NT2/D1 (cell line): Measurements from ENCODE around the gene SEC11A.

Source experiments
- DNase-seq: peaks from one replicate; pipeline ENCODE4 v3.0.0-alpha.2; 2011; ENCODE audit warnings: low read depth, low spot score
- H3K27me3 ChIP-seq: 2 replicates; pipeline ENCODE4 v1.6.0; 2011; ENCODE audit warnings: mild to moderate bottlenecking; ENCODE audit not compliant: insufficient read length, insufficient read depth
- H3K36me3 ChIP-seq: 2 replicates; pipeline ENCODE4 v1.6.1; 2011; ENCODE audit warnings: mild to moderate bottlenecking, low read length, mixed read lengths; ENCODE audit not compliant: insufficient read depth, insufficient read length
- H3K4me1 ChIP-seq: 2 replicates; pipeline ENCODE4 v1.5.1; 2011; ENCODE audit not compliant: insufficient read depth, insufficient read length
- H3K4me3 ChIP-seq: 2 replicates; pipeline ENCODE4 v1.5.1; 2011; ENCODE audit warnings: low read depth; ENCODE audit not compliant: insufficient read length
- H3K9ac ChIP-seq: 2 replicates; pipeline ENCODE4 v1.6.0; 2011; ENCODE audit warnings: low read depth; ENCODE audit not compliant: insufficient read length
- H3K9me3 ChIP-seq: 2 replicates; pipeline ENCODE4 v1.5.1; 2011; ENCODE audit warnings: mild to moderate bottlenecking, low read length; ENCODE audit not compliant: insufficient read depth
- SUZ12 ChIP-seq: IDR thresholded peaks from 2 replicates; pipeline ENCODE4 v1.6.1; 2011; ENCODE audit not compliant: insufficient read length, insufficient read depth; ENCODE audit errors: extremely low read depth
- YY1 ChIP-seq: IDR thresholded peaks from 2 replicates; pipeline ENCODE4 v1.6.1; 2011; ENCODE audit not compliant: insufficient read length, insufficient read depth
- ZNF274 ChIP-seq: IDR thresholded peaks from 2 replicates; pipeline ENCODE4 v1.6.1; 2011; ENCODE audit warnings: mild to moderate bottlenecking, low read depth, low read length

The SEC11A gene

DNA sequence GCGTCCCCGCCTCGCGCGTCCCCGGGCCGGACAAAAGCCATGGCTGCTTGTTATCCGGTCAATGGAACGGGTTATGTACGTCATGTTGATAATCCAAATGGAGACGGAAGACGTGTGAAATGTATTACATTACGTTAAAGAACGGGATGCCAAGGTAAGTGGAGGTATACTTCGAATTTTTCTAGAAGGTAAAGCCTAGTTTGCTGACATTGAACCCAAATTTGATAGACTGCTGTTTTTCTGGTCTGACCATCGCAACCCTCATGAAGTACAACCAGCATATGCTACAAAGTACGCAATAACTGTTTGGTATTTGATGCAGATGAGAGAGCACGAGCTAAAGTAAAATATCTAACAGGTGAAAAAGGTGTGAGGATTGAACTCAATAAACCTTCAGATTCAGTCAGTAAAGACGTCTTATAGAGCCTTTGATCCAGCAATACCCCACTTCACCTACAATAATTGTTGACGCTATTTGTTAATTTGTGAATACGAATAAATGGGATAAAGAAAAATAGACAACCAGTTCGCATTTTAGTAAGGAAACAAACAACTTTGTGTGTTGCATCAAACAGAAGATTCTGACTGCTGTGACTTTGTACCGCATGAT, 81.6 kb downstream of the SEC11A start:
- peaks cover 3% of the 10 kb centered on the region for H3K36me3 ChIP-seq
- H3K9me3 ChIP-seq: no peaks in the 10 kb centered on the region
- H3K4me3 ChIP-seq: peak overlapping the region; percentile 54
- peaks cover 45% of the 10 kb centered on the region for H3K27me3 ChIP-seq
- H3K4me1 ChIP-seq: peaks cover 8% of the 10 kb centered on the region
- peak overlapping the region; percentile 81 for H3K9ac ChIP-seq
- no peak for DNase-seq
- TF ChIP-seq SUZ12 (no peak), ZNF274 (no peak), YY1 (no peak)

DNA sequence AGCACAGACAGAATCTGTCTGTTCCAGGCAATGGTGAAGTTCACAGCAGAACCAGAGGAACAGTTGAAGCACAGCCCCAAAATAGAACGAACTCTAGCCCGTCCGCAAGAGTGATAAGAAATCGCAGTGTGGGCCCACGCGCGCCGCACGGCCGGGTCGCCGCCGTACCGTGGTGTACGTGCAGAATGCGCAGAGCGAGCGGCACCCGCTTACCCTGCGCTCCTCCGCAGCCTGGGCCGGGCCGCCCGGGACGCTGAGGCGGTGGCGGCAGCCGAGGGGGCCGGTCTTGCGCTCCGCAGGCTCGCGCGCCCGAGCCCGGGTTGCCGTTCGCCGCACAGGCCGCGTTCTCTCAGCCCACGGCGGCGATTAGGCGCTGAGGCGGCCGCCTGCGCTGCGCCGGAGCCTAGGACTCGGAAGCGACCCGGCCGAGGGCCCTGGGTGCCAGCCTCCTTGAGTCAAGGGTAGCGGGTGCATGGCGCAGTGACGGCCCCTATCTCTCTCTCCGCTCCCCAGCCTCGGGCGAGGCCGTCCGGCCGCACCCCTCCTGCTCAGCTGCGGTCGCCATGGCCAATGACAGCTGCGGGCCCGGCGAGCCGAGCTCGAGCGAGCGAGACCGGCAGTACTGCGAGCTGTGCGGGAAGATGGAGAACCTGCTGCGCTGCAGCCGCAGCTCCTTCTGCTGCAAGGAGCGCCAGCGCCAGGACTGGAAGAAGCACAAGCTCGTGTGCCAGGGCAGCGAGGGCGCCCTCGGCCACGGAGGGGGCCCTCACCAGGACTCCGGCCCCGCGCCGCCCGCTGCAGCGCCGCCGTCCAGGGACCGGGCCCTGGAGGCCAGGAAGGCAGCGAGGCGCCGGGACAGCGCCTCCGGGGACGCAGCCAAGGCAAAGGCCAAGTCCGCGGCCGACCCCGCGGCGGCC, 82.4 kb downstream of the SEC11A start:
- Histone ChIP-seq H3K36me3 (peaks cover 3% of the 10 kb centered on the region), H3K4me1 (peaks cover 8% of the 10 kb centered on the region), H3K9ac (peak overlapping the region; percentile 81), H3K9me3 (no peaks in the 10 kb centered on the region), H3K4me3 (peak overlapping the region; percentile 54), H3K27me3 (peaks cover 45% of the 10 kb centered on the region)
- TF ChIP-seq SUZ12: peak; percentile 66
- no peak for TF ChIP-seq YY1
- TF ChIP-seq ZNF274: no peak
- DNase-seq: no peak

DNA sequence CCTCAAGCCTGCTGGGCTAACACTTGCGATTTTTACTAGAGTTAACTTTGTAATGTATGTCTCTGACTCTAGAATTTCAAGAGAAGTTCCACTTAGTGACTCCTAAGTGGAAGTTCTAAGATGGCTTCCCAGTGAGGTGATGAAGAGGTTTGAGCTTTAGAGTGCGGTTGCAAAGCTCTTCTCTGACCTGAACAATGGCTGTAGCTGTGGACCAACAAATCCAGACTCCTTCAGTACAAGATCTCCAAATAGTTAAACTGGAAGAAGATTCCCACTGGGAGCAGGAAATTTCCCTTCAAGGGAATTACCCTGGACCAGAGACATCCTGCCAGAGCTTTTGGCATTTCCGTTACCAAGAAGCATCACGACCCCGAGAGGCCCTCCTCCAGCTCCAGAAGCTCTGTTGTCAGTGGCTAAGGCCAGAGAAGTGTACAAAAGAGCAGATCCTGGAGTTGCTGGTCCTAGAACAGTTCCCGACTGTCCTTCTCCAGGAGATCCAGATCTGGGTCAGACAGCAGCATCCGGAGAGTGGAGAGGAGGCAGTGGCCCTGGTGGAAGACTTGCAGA, 84.2 kb downstream of the SEC11A start:
- no peak for DNase-seq
- Histone ChIP-seq H3K9me3 (no peaks in the 10 kb centered on the region), H3K4me3 (peak overlapping the region; percentile 77), H3K27me3 (peaks cover 45% of the 10 kb centered on the region), H3K9ac (peak overlapping the region; percentile 66), H3K36me3 (peaks cover 3% of the 10 kb centered on the region), H3K4me1 (peaks cover 5% of the 10 kb centered on the region)
- TF ChIP-seq SUZ12 (no peak), ZNF274 (no peak), YY1 (no peak)

DNA sequence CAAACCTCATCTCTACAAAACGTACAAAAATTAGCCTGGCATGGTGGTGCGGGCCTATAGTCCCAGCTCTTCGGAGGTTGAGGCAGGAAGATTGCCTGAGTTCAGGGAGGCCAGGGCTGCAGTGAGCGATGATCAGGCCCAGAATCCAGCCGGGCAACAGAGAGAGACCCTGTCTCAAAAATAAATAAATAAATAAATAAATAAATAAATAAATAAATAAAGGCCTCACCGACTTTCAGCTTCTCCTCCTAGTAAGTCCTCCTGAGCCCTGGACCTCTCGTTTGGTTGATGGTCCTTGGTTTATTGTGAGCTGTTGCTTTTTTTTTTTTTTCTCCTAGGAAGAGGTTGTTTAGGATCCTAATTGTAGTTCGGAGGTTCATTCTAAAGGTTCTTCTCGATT, 86.9 kb downstream of the SEC11A start:
- no peak for DNase-seq
- TF ChIP-seq ZNF274: no peak
- no peak for TF ChIP-seq SUZ12
- TF ChIP-seq YY1: no peak
- Histone ChIP-seq H3K27me3 (peaks cover 22% of the 10 kb centered on the region), H3K9me3 (no peaks in the 10 kb centered on the region), H3K4me3 (no peak overlapping the region), H3K36me3 (no peaks in the 10 kb centered on the region), H3K9ac (no peak overlapping the region), H3K4me1 (peaks cover 5% of the 10 kb centered on the region)

DNA sequence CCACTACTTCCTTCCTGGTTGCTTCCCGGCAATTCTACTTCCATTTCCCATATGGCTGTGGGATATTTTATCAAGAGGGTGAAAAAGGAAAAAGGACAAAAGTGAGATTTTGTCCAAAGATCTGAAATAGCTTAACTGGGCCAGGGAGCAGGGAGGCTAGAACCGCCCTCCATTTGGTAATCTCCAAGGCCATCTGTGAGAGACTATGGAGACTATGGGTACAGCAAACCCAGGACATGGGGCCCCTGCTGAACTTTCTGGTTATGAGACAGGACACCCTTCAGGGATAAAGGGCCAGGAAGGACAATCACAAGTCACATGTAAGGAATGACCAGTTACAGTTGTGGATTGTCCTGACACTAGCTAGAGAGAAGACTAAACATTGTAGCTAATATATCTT, 90.8 kb downstream of the SEC11A start:
- Histone ChIP-seq H3K9ac (no peak overlapping the region), H3K27me3 (no peaks in the 10 kb centered on the region), H3K4me3 (no peak overlapping the region), H3K9me3 (peaks cover 33% of the 10 kb centered on the region), H3K4me1 (no peaks in the 10 kb centered on the region), H3K36me3 (peaks cover 31% of the 10 kb centered on the region)
- DNase-seq: no peak
- TF ChIP-seq ZNF274: no peak
- no peak for TF ChIP-seq SUZ12
- TF ChIP-seq YY1: no peak

DNA sequence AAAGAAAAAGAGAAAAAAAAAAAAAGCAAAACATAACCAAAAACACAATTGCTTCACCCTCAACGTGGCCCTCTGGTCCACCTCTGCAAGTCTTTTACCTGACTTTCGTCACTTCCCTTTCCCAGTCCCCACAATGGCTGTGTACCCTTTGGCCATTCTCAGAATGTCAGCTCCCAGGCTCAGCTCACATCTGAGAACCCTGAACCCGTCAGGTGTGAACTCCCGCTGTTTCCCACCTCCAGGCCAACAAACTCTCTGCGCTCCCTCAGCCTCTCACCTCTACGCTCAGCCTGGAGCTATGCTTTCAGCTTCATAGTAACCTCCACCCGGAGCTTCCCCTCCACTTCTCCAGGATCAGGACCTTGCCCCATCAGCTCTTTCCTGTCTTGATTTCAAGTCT, 91.6 kb downstream of the SEC11A start:
- H3K4me3 ChIP-seq: no peak overlapping the region
- no peak overlapping the region for H3K9ac ChIP-seq
- no peak for DNase-seq
- peaks cover 31% of the 10 kb centered on the region for H3K36me3 ChIP-seq
- H3K27me3 ChIP-seq: no peaks in the 10 kb centered on the region
- no peaks in the 10 kb centered on the region for H3K4me1 ChIP-seq
- TF ChIP-seq YY1 (no peak), ZNF274 (no peak), SUZ12 (no peak)
- H3K9me3 ChIP-seq: peaks cover 40% of the 10 kb centered on the region

DNA sequence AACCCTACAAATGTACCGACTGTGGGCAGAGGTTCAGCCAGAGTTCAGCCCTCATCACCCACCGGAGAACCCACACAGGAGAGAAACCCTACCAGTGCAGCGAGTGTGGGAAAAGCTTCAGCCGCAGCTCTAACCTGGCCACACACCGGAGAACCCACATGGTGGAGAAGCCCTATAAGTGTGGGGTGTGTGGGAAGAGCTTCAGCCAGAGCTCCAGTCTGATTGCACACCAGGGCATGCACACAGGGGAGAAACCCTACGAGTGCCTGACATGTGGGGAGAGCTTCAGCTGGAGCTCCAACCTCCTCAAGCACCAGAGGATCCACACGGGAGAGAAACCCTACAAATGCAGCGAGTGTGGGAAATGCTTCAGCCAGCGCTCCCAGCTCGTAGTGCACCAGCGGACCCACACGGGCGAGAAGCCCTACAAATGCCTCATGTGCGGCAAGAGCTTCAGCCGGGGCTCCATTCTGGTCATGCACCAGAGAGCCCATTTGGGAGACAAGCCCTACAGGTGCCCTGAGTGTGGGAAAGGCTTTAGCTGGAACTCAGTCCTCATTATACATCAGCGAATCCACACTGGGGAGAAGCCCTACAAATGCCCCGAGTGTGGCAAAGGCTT, 94.5 kb downstream of the SEC11A start:
- H3K4me1 ChIP-seq: no peaks in the 10 kb centered on the region
- H3K9ac ChIP-seq: no peak overlapping the region
- TF ChIP-seq SUZ12: no peak
- TF ChIP-seq ZNF274: peak; percentile 27; the same call in 1 of the 2 replicates
- H3K4me3 ChIP-seq: no peak overlapping the region
- peaks cover 48% of the 10 kb centered on the region for H3K9me3 ChIP-seq
- no peak for DNase-seq
- H3K36me3 ChIP-seq: peaks cover 31% of the 10 kb centered on the region
- H3K27me3 ChIP-seq: no peaks in the 10 kb centered on the region
